Gastroesophageal sphincter (tissue), 3 donors: ENCODE results near the gene MYLK.

Source experiments
- POLR2A ChIP-seq, 2 donors: fragments of 450-650 bp; IDR thresholded peaks; one replicate each; pipeline ENCODE4 v1.6.1; 2017; ENCODE audit warnings: antibody characterized with exemption in 2 of 2, mild to moderate bottlenecking in 2 of 2, moderate library complexity in 1 of 2
- POLR2AphosphoS5 ChIP-seq: sonication (generic); formaldehyde crosslinking; IDR thresholded peaks from one replicate; pipeline ENCODE4 v1.6.1; 2017; ENCODE audit warnings: antibody characterized with exemption
- TF ChIP-seq, protein P1 (sequence below), 4 experiments: fragments of 200-600 bp in 2 of 4; fragments of 450-650 bp in 2 of 4; sonication (generic) in 1 of 4; IDR thresholded peaks; one replicate each; pipeline ENCODE4 v1.5.1; 2017 to 2019; ENCODE audit warnings: antibody characterized with exemption in 4 of 4, mild to moderate bottlenecking in 2 of 4, moderate library complexity in 2 of 4

DNA sequence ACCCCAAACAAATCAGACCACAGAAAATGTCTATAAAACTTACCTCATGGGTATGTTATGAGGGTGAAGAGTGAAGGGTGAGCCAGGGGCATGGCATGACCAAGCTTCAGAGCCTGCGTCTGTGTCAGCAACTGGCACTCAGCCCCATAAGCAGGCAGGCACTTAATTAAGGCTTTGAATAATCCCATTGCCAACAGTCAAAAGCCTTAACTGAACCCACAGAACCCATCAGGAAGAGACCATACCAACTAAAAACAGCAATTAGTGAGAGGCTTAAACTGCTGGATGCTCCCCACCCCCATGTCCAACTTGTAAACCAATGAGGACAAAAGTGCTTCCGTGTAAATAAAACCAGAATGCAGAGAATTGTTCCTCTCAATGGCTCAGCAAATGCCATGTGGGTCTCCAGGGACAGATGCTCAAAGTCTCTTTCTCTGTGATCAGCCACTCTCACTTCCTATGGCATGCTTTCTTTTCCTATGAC is 126.0 kb downstream of the MYLK start:
- TF ChIP-seq, protein P1, sequence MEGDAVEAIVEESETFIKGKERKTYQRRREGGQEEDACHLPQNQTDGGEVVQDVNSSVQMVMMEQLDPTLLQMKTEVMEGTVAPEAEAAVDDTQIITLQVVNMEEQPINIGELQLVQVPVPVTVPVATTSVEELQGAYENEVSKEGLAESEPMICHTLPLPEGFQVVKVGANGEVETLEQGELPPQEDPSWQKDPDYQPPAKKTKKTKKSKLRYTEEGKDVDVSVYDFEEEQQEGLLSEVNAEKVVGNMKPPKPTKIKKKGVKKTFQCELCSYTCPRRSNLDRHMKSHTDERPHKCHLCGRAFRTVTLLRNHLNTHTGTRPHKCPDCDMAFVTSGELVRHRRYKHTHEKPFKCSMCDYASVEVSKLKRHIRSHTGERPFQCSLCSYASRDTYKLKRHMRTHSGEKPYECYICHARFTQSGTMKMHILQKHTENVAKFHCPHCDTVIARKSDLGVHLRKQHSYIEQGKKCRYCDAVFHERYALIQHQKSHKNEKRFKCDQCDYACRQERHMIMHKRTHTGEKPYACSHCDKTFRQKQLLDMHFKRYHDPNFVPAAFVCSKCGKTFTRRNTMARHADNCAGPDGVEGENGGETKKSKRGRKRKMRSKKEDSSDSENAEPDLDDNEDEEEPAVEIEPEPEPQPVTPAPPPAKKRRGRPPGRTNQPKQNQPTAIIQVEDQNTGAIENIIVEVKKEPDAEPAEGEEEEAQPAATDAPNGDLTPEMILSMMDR (IDR thresholded peaks at IDR 0.05) = no peak
- TF ChIP-seq POLR2A (IDR thresholded peaks at IDR 0.05) (no peak), POLR2AphosphoS5 (no peak)
